ENCODE results near the gene TMEM41A.
"Not testable (repeated sequence)": the region's sequence is repeated elsewhere in the genome, so short reads cannot be mapped to it uniquely, and the experiment has no call there.

Gene TMEM41A

DNA sequence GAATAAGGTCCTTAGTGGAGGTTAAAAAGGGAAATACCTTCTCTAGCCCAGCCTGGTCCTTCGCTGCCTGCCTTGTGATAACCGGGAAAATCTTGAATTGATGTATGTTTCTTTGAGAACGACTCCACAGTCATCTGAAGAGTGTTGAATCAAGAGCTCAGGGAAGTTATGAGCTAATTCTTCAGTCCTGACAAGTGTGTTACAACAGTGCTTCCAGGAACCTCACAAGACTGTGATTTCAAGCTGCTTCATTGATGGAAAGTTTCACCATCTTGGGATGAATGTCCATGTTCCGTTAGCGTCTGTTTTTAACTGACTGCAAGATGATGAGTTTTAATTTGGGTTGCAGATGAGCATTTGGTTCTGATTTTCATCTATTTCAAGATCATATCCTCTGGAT, 12.4 kb downstream of the TMEM41A start:
- DNase-seq: no peak

- DNase-seq: no peak
These were observed 14.5 kb downstream of the TMEM41A start for GRCh38 chr3:185484296-185484695.

DNA sequence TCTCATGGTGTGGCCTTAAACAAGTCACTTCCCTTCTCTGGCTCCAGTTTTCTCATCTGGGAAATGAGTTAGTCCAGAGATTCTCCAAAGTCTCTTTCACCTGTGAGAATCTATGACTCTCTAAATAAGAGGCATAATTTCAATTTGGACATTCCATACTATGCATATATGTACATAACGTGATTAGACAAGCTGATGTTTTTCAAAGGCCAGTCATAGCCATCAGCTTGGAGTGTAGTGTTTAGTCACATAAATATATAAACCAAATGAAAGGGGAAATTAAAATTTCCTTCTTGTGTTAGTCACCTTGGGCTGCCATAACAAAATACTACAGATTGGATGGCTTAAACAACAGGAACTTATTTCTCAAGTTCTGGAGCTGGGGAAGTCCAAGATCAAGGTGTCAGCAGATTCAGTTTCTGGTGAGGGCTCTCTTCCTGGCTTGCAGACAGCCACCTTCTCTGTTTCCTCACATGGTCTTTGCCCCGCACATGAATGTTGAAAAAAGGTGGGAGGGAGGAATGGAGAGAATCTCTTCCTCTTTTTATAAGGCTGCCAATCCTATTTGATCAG, 19.4 kb downstream of the TMEM41A start:
- DNase-seq: no peak

- no peak for DNase-seq
These were observed 21.5 kb downstream of the TMEM41A start for GRCh38 chr3:185477316-185477715.

DNA sequence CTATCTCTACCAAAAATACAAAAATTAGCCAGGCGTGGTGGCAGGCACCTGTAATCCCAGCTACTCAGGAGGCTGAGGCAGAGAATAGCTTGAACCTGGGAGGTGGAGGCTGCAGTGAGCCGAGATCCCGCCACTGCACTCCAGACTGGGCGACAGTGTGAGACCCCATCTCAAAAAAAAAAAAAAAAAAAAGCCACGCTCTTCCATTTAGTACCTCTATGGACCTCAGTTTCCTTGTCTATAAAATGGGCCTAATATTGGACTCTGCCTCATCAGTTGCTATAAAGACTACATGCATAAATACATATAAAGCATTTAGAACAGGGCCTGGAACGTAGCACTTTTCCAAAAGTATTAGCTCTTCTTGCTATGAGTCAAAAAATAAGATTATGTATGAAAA, 23.9 kb downstream of the TMEM41A start:
- not testable (repeated sequence) for DNase-seq

DNA sequence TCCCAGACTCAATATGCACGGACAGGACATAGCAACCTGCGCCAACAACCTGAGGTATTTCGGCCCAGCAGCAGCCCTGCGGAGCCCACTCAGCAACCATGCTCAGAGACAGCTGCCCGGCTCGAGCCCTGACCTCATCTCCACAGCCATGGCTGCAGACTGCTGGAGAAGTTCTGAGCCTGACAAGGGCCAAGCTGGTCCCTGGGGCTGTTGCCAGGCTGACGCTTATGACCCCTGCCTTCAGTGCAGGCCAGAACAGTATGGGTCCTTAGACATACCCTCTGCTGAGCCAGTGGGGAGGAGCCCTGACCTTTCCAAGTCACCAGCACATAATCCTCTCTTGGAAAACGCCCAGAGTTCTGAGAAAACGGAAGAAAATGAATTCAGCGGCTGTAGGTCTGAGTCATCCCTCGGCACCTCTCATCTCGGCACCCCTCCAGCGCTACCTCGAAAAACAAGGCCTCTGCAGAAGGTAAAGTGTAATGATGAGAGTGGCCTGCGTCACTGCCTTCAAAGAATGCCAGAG, 25.5 kb downstream of the TMEM41A start:
- DNase-seq: no peak

- no peak for DNase-seq
These were observed 28.5 kb downstream of the TMEM41A start for GRCh38 chr3:185470323-185470722.

GRCh38 chr3:185469542-185469941, 29.3 kb downstream of the TMEM41A start:
- no peak for DNase-seq

DNA sequence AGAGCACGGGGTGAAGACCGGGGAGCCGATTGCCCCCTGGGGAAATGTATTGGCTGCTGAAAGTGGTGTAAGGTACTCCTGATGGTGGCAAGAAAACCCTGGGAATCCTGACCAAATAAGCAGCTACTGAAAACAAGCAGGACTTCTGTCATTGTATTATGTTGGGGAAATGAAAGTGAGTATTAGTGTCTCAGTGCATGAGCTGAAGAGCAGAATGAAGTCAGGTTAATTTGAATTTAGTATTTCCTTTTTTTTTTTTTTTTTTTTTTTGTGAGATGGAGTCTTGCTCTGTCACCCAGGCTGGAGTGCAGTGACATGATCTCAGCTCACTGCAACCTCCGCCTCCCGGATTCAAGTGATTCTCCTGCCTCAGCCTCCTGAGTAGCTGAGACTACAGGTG, 32.7 kb downstream of the TMEM41A start:
- DNase-seq: not testable (repeated sequence)

GRCh38 chr3:185465471-185465870, 33.4 kb downstream of the TMEM41A start:
- no peak for DNase-seq

- peak in 1 of 2 donors; percentile 6 for DNase-seq
These were observed 38.0 kb downstream of the TMEM41A start for GRCh38 chr3:185460719-185461350.

- no peak for DNase-seq
These were observed 38.5 kb downstream of the TMEM41A start for GRCh38 chr3:185460309-185460708.

GRCh38 chr3:185457376-185457775, 41.5 kb downstream of the TMEM41A start:
- DNase-seq: no peak

- not testable (repeated sequence) for DNase-seq
These were observed 47.4 kb downstream of the TMEM41A start for GRCh38 chr3:185451432-185451831.

DNA sequence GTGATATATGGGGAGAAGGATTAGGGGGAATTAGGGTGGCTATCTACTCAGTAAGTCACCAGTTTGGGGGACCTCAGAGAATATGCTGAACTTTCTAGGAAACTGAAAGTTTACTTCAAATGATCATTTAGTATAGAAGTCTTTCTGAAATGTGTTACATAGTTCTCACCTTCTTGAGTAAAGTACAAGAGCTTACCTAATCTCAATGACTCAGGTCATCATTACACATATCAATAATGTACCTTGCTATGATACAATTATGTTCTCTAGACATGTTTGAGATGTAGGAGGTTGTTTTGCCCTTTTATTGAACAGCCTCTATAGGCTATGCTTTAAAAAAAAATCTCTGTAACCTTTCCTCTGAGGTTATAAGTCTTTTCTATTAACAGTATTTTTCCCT, 50.7 kb downstream of the TMEM41A start:
- no peak for DNase-seq

GRCh38 chr3:185444329-185444728, 54.5 kb downstream of the TMEM41A start:
- no peak for DNase-seq

DNA sequence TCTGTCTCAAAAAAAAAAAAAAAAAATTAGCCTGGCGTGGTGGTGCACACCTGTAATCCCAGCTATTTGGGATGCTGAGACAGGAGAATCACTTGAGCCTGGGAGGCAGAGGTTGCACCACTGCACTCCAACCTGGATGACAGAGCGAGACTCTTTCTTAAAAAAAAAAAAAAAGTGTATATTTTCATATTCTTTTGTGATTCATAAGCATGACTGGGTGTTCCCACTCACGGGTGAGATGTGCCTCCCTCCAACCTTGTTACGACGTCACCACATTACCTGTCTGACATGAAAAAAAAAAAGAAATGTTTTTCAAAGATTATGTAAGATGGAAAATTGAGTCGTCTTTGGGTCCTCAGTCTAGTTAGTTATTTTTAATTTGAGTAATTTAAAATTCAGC, 56.8 kb downstream of the TMEM41A start:
- DNase-seq: no peak

- no peak for DNase-seq
These were observed 58.9 kb downstream of the TMEM41A start for GRCh38 chr3:185439745-185440466.

Data from bone marrow (tissue), 2 donors.